SU-DHL-6 (cell line): Measurements from ENCODE around the gene ARPC1A.
"Not testable (repeated sequence)": the region's sequence is repeated elsewhere in the genome, so short reads cannot be mapped to it uniquely, and the experiment has no call there.

Experiments used
- H2AFZ ChIP-seq: fragments of 200-600 bp; sonication (generic); 2 replicates; pipeline ENCODE4 v1.6.1; 2014; ENCODE audit warnings: low read depth, mild to moderate bottlenecking, moderate library complexity, mixed read lengths, antibody characterized with exemption, low read length; ENCODE audit not compliant: severe bottlenecking
- H3F3A ChIP-seq: fragments of 200-600 bp; shearing (Covaris generic); 2 replicates; pipeline ENCODE4 v1.6.0; 2016; ENCODE audit warnings: antibody characterized with exemption, mild to moderate bottlenecking; ENCODE audit not compliant: insufficient read depth
- H3K27ac ChIP-seq: fragments of 200-600 bp; sonication (generic); 2 replicates; pipeline ENCODE4 v1.5.1; 2016; ENCODE audit warnings: low read depth, mild to moderate bottlenecking, low read length, moderate library complexity, mixed read lengths
- H3K27me3 ChIP-seq: fragments of 200-600 bp; sonication (generic), shearing (Covaris generic); 2 replicates; pipeline ENCODE4 v1.6.0; 2014; ENCODE audit warnings: mild to moderate bottlenecking, low read length
- H3K36me3 ChIP-seq: fragments of 200-600 bp; sonication (generic); 2 replicates; pipeline ENCODE4 v1.6.1; 2014; ENCODE audit warnings: mild to moderate bottlenecking, low read length, mixed read lengths
- H3K4me2 ChIP-seq: fragments of 300-600, 200-600 bp; shearing (Covaris generic), sonication (generic); 2 replicates; pipeline ENCODE4 v1.6.0; 2014; ENCODE audit warnings: low read length, low read depth, mild to moderate bottlenecking; ENCODE audit not compliant: poor library complexity, severe bottlenecking
- H3K4me3 ChIP-seq: fragments of 200-600 bp; sonication (generic); 2 replicates; pipeline ENCODE4 v1.5.1; 2014; ENCODE audit warnings: antibody characterized with exemption, low read length, mild to moderate bottlenecking, mixed read lengths; ENCODE audit not compliant: insufficient read depth, poor library complexity, severe bottlenecking
- H3K79me2 ChIP-seq: fragments of 200-600 bp; sonication (generic); 2 replicates; pipeline ENCODE4 v1.6.1; 2014; ENCODE audit warnings: mild to moderate bottlenecking, low read length, moderate library complexity; ENCODE audit not compliant: insufficient read depth
- H3K9ac ChIP-seq: fragments of 200-600 bp; sonication (generic); 2 replicates; pipeline ENCODE4 v1.7.0; 2014; ENCODE audit warnings: mild to moderate bottlenecking, low read length
- H3K9me2 ChIP-seq: fragments of 200-600 bp; sonication (generic); replicated peaks from 2 replicates; pipeline ENCODE4 v1.6.1; 2014; ENCODE audit warnings: low read length; ENCODE audit not compliant: insufficient read depth
- H3K9me3 ChIP-seq: fragments of 200-600 bp; sonication (generic); 2 replicates; pipeline ENCODE4 v1.6.1; 2014; ENCODE audit warnings: low read length, mixed read lengths; ENCODE audit not compliant: insufficient read depth
- H4K20me1 ChIP-seq: fragments of 200-600 bp; sonication (generic); 2 replicates; pipeline ENCODE4 v1.6.1; 2014; ENCODE audit warnings: low read depth, mild to moderate bottlenecking, antibody characterized with exemption, low read length, moderate library complexity, mixed read lengths
- CTCF ChIP-seq: fragments of 200-600 bp; sonication (generic); IDR thresholded peaks from one replicate; pipeline ENCODE4 v1.5.1; 2017; ENCODE audit warnings: antibody characterized with exemption, mild to moderate bottlenecking, low read length, moderate library complexity; ENCODE audit not compliant: insufficient read depth, poor library complexity, severe bottlenecking
- EZH2phosphoT487 ChIP-seq: fragments of 200-600 bp; sonication (generic), shearing (Covaris generic); conservative IDR thresholded peaks from 2 replicates; pipeline ENCODE4 v1.6.1; 2018; ENCODE audit warnings: mild to moderate bottlenecking, antibody characterized with exemption, low read length, moderate library complexity, mixed read lengths

The ARPC1A gene

GRCh38 chr7:99320371-99320770 is 5.3 kb upstream of the ARPC1A start:
- Histone ChIP-seq H3K9me2 (no peaks in the 10 kb centered on the region), H3F3A (peaks cover 3% of the 10 kb centered on the region; the same call in 1 of the 2 replicates), H4K20me1 (no peaks in the 10 kb centered on the region), H2AFZ (no peak overlapping the region), H3K4me2 (no peak overlapping the region), H3K4me3 (no peak overlapping the region), H3K36me3 (no peaks in the 10 kb centered on the region), H3K9ac (no peak overlapping the region), H3K27ac (no peak overlapping the region), H3K79me2 (peaks cover 8% of the 10 kb centered on the region), H3K27me3 (no peaks in the 10 kb centered on the region), H3K9me3 (no peaks in the 10 kb centered on the region)
- no peak for TF ChIP-seq CTCF
- no peak for TF ChIP-seq EZH2phosphoT487

GRCh38 chr7:99322659-99323058 is 3.0 kb upstream of the ARPC1A start:
- not testable (repeated sequence) for H3K9ac ChIP-seq, H3K4me3 ChIP-seq, H3K27me3 ChIP-seq, H3K27ac ChIP-seq, H3K9me3 ChIP-seq, H3F3A ChIP-seq, H3K36me3 ChIP-seq, H4K20me1 ChIP-seq, H3K4me2 ChIP-seq, H3K9me2 ChIP-seq, H2AFZ ChIP-seq
- peaks cover 29% of the 10 kb centered on the region for H3K79me2 ChIP-seq

- H3K36me3 ChIP-seq: no peaks in the 10 kb centered on the region
- peaks cover 4% of the 10 kb centered on the region; the same call in 1 of the 2 replicates for H3F3A ChIP-seq
- peak overlapping the region; percentile 81 for H3K4me3 ChIP-seq
- peak overlapping the region; percentile 95 for H3K9ac ChIP-seq
- no peak overlapping the region for H3K27ac ChIP-seq
- H3K4me2 ChIP-seq: peak overlapping the region; percentile 71
- H3K9me2 ChIP-seq: no peaks in the 10 kb centered on the region
- peaks cover 47% of the 10 kb centered on the region for H3K79me2 ChIP-seq
- H4K20me1 ChIP-seq: peaks cover 6% of the 10 kb centered on the region; the same call in 1 of the 2 replicates
- TF ChIP-seq EZH2phosphoT487 (no peak), CTCF (no peak)
- H3K27me3 ChIP-seq: no peaks in the 10 kb centered on the region
- H2AFZ ChIP-seq: no peak overlapping the region
- no peaks in the 10 kb centered on the region for H3K9me3 ChIP-seq
Observed at GRCh38 chr7:99324559-99324958, 1.1 kb upstream of the ARPC1A start.

GRCh38 chr7:99325001-99325493 is 651 bp upstream of the ARPC1A start:
- peak overlapping the region; percentile 51 for H3K27ac ChIP-seq
- peak overlapping the region; percentile 71 for H3K4me2 ChIP-seq
- no peaks in the 10 kb centered on the region for H3K36me3 ChIP-seq
- peaks cover 52% of the 10 kb centered on the region for H3K79me2 ChIP-seq
- peaks cover 9% of the 10 kb centered on the region; the same call in 1 of the 2 replicates for H4K20me1 ChIP-seq
- no peaks in the 10 kb centered on the region for H3K9me3 ChIP-seq
- TF ChIP-seq CTCF (no peak), EZH2phosphoT487 (no peak)
- peak overlapping the region; percentile 86 for H2AFZ ChIP-seq
- H3K27me3 ChIP-seq: no peaks in the 10 kb centered on the region
- H3K9me2 ChIP-seq: no peaks in the 10 kb centered on the region
- H3F3A ChIP-seq: peaks cover 7% of the 10 kb centered on the region; the same call in 1 of the 2 replicates
- H3K9ac ChIP-seq: peak overlapping the region; percentile 95
- H3K4me3 ChIP-seq: peak overlapping the region; percentile 81
